CD14-positive monocyte (primary cell): ENCODE data around the gene CSNK1E. TPM values are rescaled to one million over a fixed set of nuclear protein-coding genes. Genes with fewer than 3 reads are reported as not detected.
A peak's percentile ranks its signal among the peaks of the same experiment; 100 is the strongest.

Source experiments
- DNase-seq, 3 donors: peaks; one replicate each; pipeline ENCODE4 v3.0.0-alpha.2; 2011 to 2022
- H2AFZ ChIP-seq: 2 replicates; pipeline ENCODE4 v1.6.0; 2012; ENCODE audit warnings: mild to moderate bottlenecking, low read depth, low read length, inconsistent platforms; ENCODE audit not compliant: insufficient read depth, poor library complexity, severe bottlenecking
- H3K27ac ChIP-seq, 2 donors: 1 replicate in 1 of 2; 2 replicates in 1 of 2; pipeline ENCODE4 v1.5.1; 2012 to 2013; ENCODE audit warnings: low read length in 2 of 2, control low read depth in 1 of 2, inconsistent platforms in 1 of 2, low read depth in 1 of 2, mild to moderate bottlenecking in 1 of 2
- H3K27me3 ChIP-seq, 2 donors: one replicate each; pipeline versions ENCODE4 v1.6.0 to v1.6.1; 2011 to 2013; ENCODE audit warnings: low read length in 2 of 2; ENCODE audit not compliant: control insufficient read depth in 2 of 2, insufficient read depth in 2 of 2
- H3K36me3 ChIP-seq, 2 donors: replicated peaks in 1 of 2; 1 replicate in 1 of 2; 2 replicates in 1 of 2; pipeline versions ENCODE4 v1.5.1 to v1.6.1; 2012 to 2013; ENCODE audit warnings: low read length in 2 of 2, control low read depth in 1 of 2, inconsistent platforms in 1 of 2, mild to moderate bottlenecking in 1 of 2; ENCODE audit not compliant: insufficient read depth in 2 of 2, control insufficient read depth in 1 of 2
- H3K4me1 ChIP-seq, 2 donors: 1 replicate in 1 of 2; 2 replicates in 1 of 2; pipeline versions ENCODE4 v1.5.1 to v1.6.1; 2012 to 2013; ENCODE audit warnings: low read length in 2 of 2, control low read depth in 1 of 2, inconsistent platforms in 1 of 2, mild to moderate bottlenecking in 1 of 2, moderate library complexity in 1 of 2; ENCODE audit not compliant: insufficient read depth in 2 of 2, control insufficient read depth in 1 of 2
- H3K4me2 ChIP-seq: replicated peaks from 2 replicates; pipeline ENCODE3; 2012; ENCODE audit warnings: low read length, moderate library complexity, mild to moderate bottlenecking; ENCODE audit not compliant: poor library complexity, severe bottlenecking; ENCODE audit errors: extremely low read depth
- H3K4me3 ChIP-seq, 3 experiments: fragments of 200-600 bp in 1 of 3; sonication (generic) in 1 of 3; replicated peaks in 1 of 3; 1 replicate in 2 of 3; 2 replicates in 1 of 3; pipeline ENCODE4 v1.5.1; 2011 to 2013; ENCODE audit warnings: low read length in 3 of 3, mild to moderate bottlenecking in 3 of 3, control low read depth in 2 of 3, low read depth in 2 of 3, inconsistent platforms in 1 of 3, moderate library complexity in 1 of 3
- H3K79me2 ChIP-seq: 2 replicates; pipeline ENCODE4 v1.6.0; 2012; ENCODE audit warnings: mild to moderate bottlenecking, control low read depth, inconsistent platforms, low read length, moderate library complexity; ENCODE audit not compliant: insufficient read depth
- H3K9ac ChIP-seq: 2 replicates; pipeline ENCODE4 v1.6.0; 2017; ENCODE audit warnings: low read length, mild to moderate bottlenecking; ENCODE audit not compliant: insufficient read depth, poor library complexity, severe bottlenecking
- H3K9me3 ChIP-seq, 2 donors: replicated peaks in 1 of 2; 1 replicate in 1 of 2; 2 replicates in 1 of 2; pipeline versions ENCODE4 v1.5.1 to v1.6.1; 2012 to 2013; ENCODE audit warnings: low read length in 2 of 2, control low read depth in 1 of 2; ENCODE audit not compliant: control insufficient read depth in 1 of 2, insufficient read depth in 1 of 2
- H4K20me1 ChIP-seq: 2 replicates; pipeline ENCODE4 v1.6.0; 2012; ENCODE audit warnings: mild to moderate bottlenecking, low read length, control low read depth, moderate library complexity; ENCODE audit not compliant: insufficient read depth
- H3K27ac Mint-ChIP-seq, 7 donors: one replicate each; pipeline ENCODE4 v1.8.0; 2020; ENCODE audit warnings: mild to moderate bottlenecking in 7 of 7, mixed read lengths in 7 of 7, moderate library complexity in 6 of 7, inconsistent platforms in 2 of 7
- H3K27me3 Mint-ChIP-seq, 3 donors: one replicate each; pipeline ENCODE4 v1.8.0; 2021 to 2022; ENCODE audit warnings: low read depth in 3 of 3, mild to moderate bottlenecking in 3 of 3, mixed read lengths in 3 of 3, moderate library complexity in 3 of 3, inconsistent platforms in 1 of 3
- H3K36me3 Mint-ChIP-seq, 2 donors: one replicate each; pipeline ENCODE4 v1.8.0; 2020; ENCODE audit warnings: mixed read lengths in 2 of 2, inconsistent platforms in 1 of 2, mild to moderate bottlenecking in 1 of 2
- H3K4me1 Mint-ChIP-seq: one replicate; pipeline ENCODE4 v1.8.0; 2020; ENCODE audit warnings: mild to moderate bottlenecking, mixed read lengths
- H3K4me3 Mint-ChIP-seq, 2 donors: one replicate each; pipeline ENCODE4 v1.8.0; 2020; ENCODE audit warnings: mild to moderate bottlenecking in 2 of 2, mixed read lengths in 2 of 2, moderate library complexity in 1 of 2
- H3K9me3 Mint-ChIP-seq, 7 donors: one replicate each; pipeline ENCODE4 v1.8.0; 2020 to 2022; ENCODE audit warnings: mixed read lengths in 7 of 7, mild to moderate bottlenecking in 6 of 7, moderate library complexity in 6 of 7, inconsistent platforms in 2 of 7
- CTCF ChIP-seq: fragments of 200-600 bp; IDR thresholded peaks from one replicate; pipeline ENCODE4 v1.8.0; 2022; ENCODE audit warnings: antibody characterized with exemption, mild to moderate bottlenecking
- WGBS: methylation state at CpG from one replicate; pipeline ENCODE4 v1.1.5; 2013; ENCODE audit warnings: missing lambda C conversion rate; ENCODE audit not compliant: insufficient coverage; 5-methylcytosine and 5-hydroxymethylcytosine counted together
- intact Hi-C, 2 donors: fragments of 100-400 bp; cut with micrococcal nuclease; formaldehyde crosslinking; loops; one replicate each; pipeline versions ENCODE4 v1.15.0 to v1.15.1; 2023
- polyA plus RNA-seq, 3 donors: library from polyadenylated mRNA; depleted of rRNA in 1 of 3; unstranded in 2 of 3; stranded (reverse) in 1 of 3; fragments of 300-500 nt in 2 of 3; fragments of >200 nt in 1 of 3; fragmentation: Illumina TruSeq in 2 of 3; gene quantifications; 1 replicate in 2 of 3; 2 replicates in 1 of 3; pipeline ENCODE4 v1.2.3, GENCODE V29; 2012 to 2021

Gene CSNK1E
- polyA plus RNA-seq, 3 donors: 1.9 to 44.7 (median 3.1) TPM

DNA sequence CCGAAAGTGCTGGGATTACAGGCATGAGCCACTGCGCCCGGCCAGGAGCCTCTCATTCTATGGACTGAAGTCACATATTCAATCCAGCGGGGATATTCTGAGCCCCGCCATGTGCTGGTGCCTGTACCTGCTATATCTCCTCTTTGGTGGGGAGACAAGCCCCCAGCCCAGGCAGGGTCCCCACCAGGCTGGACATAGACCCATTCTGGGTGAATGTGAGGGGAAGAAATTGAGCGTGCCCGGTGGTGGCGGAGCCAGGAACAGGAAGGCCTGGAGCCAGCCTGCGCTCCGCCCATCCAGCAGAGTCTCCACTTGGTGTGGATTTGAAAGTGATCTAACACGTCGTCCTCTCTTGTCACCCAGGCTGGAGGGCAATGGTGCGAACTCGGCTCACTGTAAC lies 38.0 kb upstream of the CSNK1E start:
- no peak overlapping the region for H3K4me3 Mint-ChIP-seq
- H3K27ac ChIP-seq: no peak overlapping the region
- intact Hi-C loops: no loop called here

DNA sequence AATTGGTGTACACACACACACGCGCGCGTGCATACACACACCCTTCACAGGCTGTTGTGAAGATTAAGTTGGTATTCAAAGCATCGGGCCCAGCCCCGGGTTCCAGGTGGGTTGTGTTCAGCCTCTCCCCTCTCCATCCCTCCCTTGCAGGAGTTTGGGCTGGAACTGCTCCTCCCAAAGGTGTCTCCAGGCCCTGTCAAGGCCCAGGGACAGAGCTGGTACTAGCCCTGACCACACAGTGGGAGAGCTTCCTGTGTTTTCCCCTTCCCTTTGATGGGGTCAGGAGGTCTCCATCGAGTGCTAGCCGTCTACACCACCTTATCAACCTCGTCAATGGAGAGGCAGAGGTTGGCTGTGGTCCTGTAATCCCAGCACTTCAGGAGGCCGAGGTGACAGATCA lies 36.5 kb upstream of the CSNK1E start:
- Histone ChIP-seq H3K4me2 (no peak overlapping the region), H3K27ac (no peak overlapping the region), H3K9me3 (no peaks in the 10 kb centered on the region), H3K79me2 (no peaks in the 10 kb centered on the region), H3K4me1 (no peaks in the 10 kb centered on the region), H3K9ac (no peak overlapping the region), H4K20me1 (peaks cover 12% of the 10 kb centered on the region), H3K27me3 (no peaks in the 10 kb centered on the region), H3K4me3 (no peak overlapping the region), H3K36me3 (peaks cover 9 to 30% of the 10 kb centered on the region in 2 donors), H2AFZ (no peak overlapping the region)
- Mint-ChIP-seq H3K4me3 (no peak overlapping the region), H3K36me3 (peaks cover 7 to 34% of the 10 kb centered on the region in 2 donors), H3K4me1 (no peaks in the 10 kb centered on the region), H3K27me3 (peaks cover 5 to 6% (median 5%) of the 10 kb centered on the region in 3 donors), H3K9me3 (no peaks in the 10 kb centered on the region), H3K27ac (peak overlapping the region in 2 of 7 donors; percentile 15 to 49)
- TF ChIP-seq CTCF: no peak
- intact Hi-C loops: loop anchor here (2.0 to 5.0 kb wide), 5 partner anchors 36 to 301 kb away; partner anchors contain the start of genes BAIAP2L2 (in 2 of the 2) and CSNK1E (in 1 of the 2)
- no peak for DNase-seq
- WGBS: 67% methylated on average over 2 of the region's 10 CpGs

More for the DNA sequence above, 38.0 kb upstream of the CSNK1E start:
- Histone ChIP-seq H3K4me1 (no peaks in the 10 kb centered on the region), H3K4me3 (no peak overlapping the region), H3K36me3 (peaks cover 9 to 31% of the 10 kb centered on the region in 2 donors), H4K20me1 (peaks cover 12% of the 10 kb centered on the region), H3K79me2 (no peaks in the 10 kb centered on the region), H3K27me3 (no peaks in the 10 kb centered on the region), H3K4me2 (no peak overlapping the region), H3K9me3 (no peaks in the 10 kb centered on the region), H2AFZ (no peak overlapping the region), H3K9ac (no peak overlapping the region)
- H3K4me1 Mint-ChIP-seq: no peaks in the 10 kb centered on the region
- peaks cover 14 to 44% of the 10 kb centered on the region in 2 donors for H3K36me3 Mint-ChIP-seq
- DNase-seq: no peak
- no peak for TF ChIP-seq CTCF
- H3K27ac Mint-ChIP-seq: peak overlapping the region in 2 of 7 donors; percentile 33 to 35
- no peaks in the 10 kb centered on the region for H3K9me3 Mint-ChIP-seq
- H3K27me3 Mint-ChIP-seq: peaks cover 0 to 5% (median 3%) of the 10 kb centered on the region in 3 donors
- WGBS: 95% methylated on average over 7 of the region's 14 CpGs
